Measurements from ENCODE around the gene BNIP5. TPM values are rescaled to one million over a fixed set of nuclear protein-coding genes. Genes with fewer than 3 reads are reported as not detected.

Gene BNIP5
- total RNA-seq, 1 donor = not detected

GRCh38 chr6:36360241-36361054 is 23.8 kb upstream of the BNIP5 start:
- H3K4me3 ChIP-seq (ENCODE audit: low read depth, low read length) = no peak overlapping the region
- peak; percentile 88 for TF ChIP-seq CTCF (IDR thresholded peaks at IDR 0.05; ENCODE audit: insufficient read depth, low read depth, low read length)
- DNase-seq (ENCODE audit: low read depth) = peak; percentile 79

GRCh38 chr6:36358226-36358915 is 21.7 kb upstream of the BNIP5 start:
- H3K4me3 ChIP-seq (ENCODE audit: low read depth, low read length) = no peak overlapping the region
- DNase-seq (ENCODE audit: low read depth) = peak; percentile 21
- TF ChIP-seq CTCF (IDR thresholded peaks at IDR 0.05; ENCODE audit: insufficient read depth, low read depth, low read length) = no peak

DNA sequence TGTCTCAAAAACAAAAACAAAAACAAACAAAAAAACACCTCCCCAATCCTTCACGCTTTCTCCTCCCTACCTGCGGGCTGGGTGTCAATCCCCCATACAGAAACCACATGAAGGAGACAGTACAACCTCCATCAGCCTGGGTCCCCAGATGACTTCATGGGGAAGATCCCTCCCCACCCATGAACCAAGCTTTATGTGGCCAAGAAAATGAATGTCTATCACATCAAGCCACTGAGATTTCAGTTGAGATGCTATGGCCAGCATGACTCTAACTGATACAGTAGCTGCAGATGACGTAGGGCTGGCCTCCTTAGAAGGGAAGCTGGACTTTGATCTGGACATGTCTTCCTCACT is 21.2 kb upstream of the BNIP5 start:
- TF ChIP-seq CTCF (IDR thresholded peaks at IDR 0.05; ENCODE audit: insufficient read depth, low read depth, low read length) = no peak
- no peak for DNase-seq (ENCODE audit: low read depth)
- no peak overlapping the region for H3K4me3 ChIP-seq (ENCODE audit: low read depth, low read length)

DNA sequence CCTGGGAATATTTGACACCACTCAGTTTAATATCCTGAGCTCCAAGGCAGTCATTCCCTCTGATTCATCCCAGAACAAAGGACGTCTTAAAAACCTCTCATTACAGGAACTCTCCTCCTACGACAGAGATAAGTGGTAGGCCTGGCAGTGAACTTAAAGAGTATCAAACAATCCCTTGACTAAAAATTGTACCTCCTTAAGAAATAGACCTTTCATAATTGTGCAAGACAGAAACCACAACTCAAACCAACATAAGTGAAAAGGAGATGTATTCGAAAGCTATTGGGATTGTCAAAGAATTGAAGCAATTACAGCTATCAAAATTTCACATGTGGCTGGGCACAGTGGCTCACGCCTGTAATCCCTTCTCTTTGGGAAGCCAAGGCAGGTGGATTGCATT is 19.1 kb upstream of the BNIP5 start:
- DNase-seq (ENCODE audit: low read depth) = no peak
- H3K4me3 ChIP-seq (ENCODE audit: low read depth, low read length) = no peak overlapping the region
- TF ChIP-seq CTCF (IDR thresholded peaks at IDR 0.05; ENCODE audit: insufficient read depth, low read depth, low read length) = no peak

GRCh38 chr6:36353411-36353915 is 16.8 kb upstream of the BNIP5 start:
- TF ChIP-seq CTCF (IDR thresholded peaks at IDR 0.05; ENCODE audit: insufficient read depth, low read depth, low read length) = no peak
- no peak overlapping the region for H3K4me3 ChIP-seq (ENCODE audit: low read depth, low read length)
- peak; percentile 20 for DNase-seq (ENCODE audit: low read depth)

- no peak overlapping the region for H3K4me3 ChIP-seq (ENCODE audit: low read depth, low read length)
- DNase-seq (ENCODE audit: low read depth) = no peak
- TF ChIP-seq CTCF (IDR thresholded peaks at IDR 0.05; ENCODE audit: insufficient read depth, low read depth, low read length) = no peak
Observed at GRCh38 chr6:36352477-36353157, 15.9 kb upstream of the BNIP5 start.
